OCI-LY1 (cell line): ENCODE measurements around the gene MAP2.
A peak's percentile ranks its signal among the peaks of the same experiment; 100 is the strongest.

Source experiments
- H2AFZ ChIP-seq: fragments of 200-600 bp; sonication (generic), shearing (Covaris generic); 2 replicates; pipeline ENCODE4 v1.6.0; 2014; ENCODE audit warnings: antibody characterized with exemption, mild to moderate bottlenecking, low read length
- H3F3A ChIP-seq: fragments of 200-600 bp; sonication (generic), shearing (Covaris generic); 2 replicates; pipeline ENCODE4 v1.6.0; 2014; ENCODE audit warnings: mild to moderate bottlenecking, antibody characterized with exemption, low read length, moderate library complexity; ENCODE audit not compliant: insufficient read depth
- H3K27ac ChIP-seq: fragments of 200-600 bp; sonication (generic); 2 replicates; pipeline ENCODE4 v1.5.1; 2014; ENCODE audit warnings: low read length, mixed run types, mild to moderate bottlenecking, low read depth; ENCODE audit not compliant: poor library complexity, severe bottlenecking
- H3K27me3 ChIP-seq: fragments of 200-600 bp; sonication (generic); 2 replicates; pipeline ENCODE4 v1.6.0; 2014; ENCODE audit warnings: antibody characterized with exemption, mild to moderate bottlenecking, low read length, moderate library complexity; ENCODE audit not compliant: insufficient read depth
- H3K36me3 ChIP-seq: fragments of 200-600 bp; sonication (generic); 2 replicates; pipeline ENCODE4 v1.6.1; 2014; ENCODE audit warnings: mild to moderate bottlenecking, antibody characterized with exemption, low read length, moderate library complexity, mixed read lengths; ENCODE audit not compliant: insufficient read depth
- H3K4me1 ChIP-seq: fragments of 200-600 bp; sonication (generic); 2 replicates; pipeline ENCODE4 v1.5.1; 2014; ENCODE audit warnings: mild to moderate bottlenecking, low read length, moderate library complexity; ENCODE audit not compliant: insufficient read depth, severe bottlenecking
- H3K4me2 ChIP-seq: fragments of 200-600 bp; sonication (generic), shearing (Covaris generic); 2 replicates; pipeline ENCODE4 v1.6.1; 2014; ENCODE audit warnings: low read length
- H3K4me3 ChIP-seq: fragments of 200-600 bp; sonication (generic); 2 replicates; pipeline ENCODE4 v1.5.1; 2014; ENCODE audit warnings: low read length, low read depth, mild to moderate bottlenecking, mixed read lengths; ENCODE audit not compliant: poor library complexity, severe bottlenecking
- H3K79me2 ChIP-seq: fragments of 200-600 bp; shearing (Covaris generic); 2 replicates; pipeline ENCODE4 v1.6.1; 2016; ENCODE audit warnings: mixed run types, low read length, mixed read lengths; ENCODE audit not compliant: insufficient read depth
- H3K9ac ChIP-seq: fragments of 200-600 bp; sonication (generic), shearing (Covaris generic); 2 replicates; pipeline ENCODE4 v1.6.1; 2014; ENCODE audit warnings: mild to moderate bottlenecking, low read length, mixed read lengths
- H3K9me2 ChIP-seq: fragments of 200-600 bp; sonication (generic), shearing (Covaris generic); 2 replicates; pipeline ENCODE4 v1.6.1; 2014; ENCODE audit warnings: low read depth, mild to moderate bottlenecking, low read length, mixed read lengths
- H3K9me3 ChIP-seq: fragments of 200-600 bp; shearing (Covaris generic); 2 replicates; pipeline ENCODE4 v1.6.1; 2014; ENCODE audit warnings: low read length, mixed read lengths
- H4K20me1 ChIP-seq: fragments of 200-600 bp; sonication (generic), shearing (Covaris generic); 2 replicates; pipeline ENCODE4 v1.6.0; 2016; ENCODE audit warnings: mild to moderate bottlenecking, low read length; ENCODE audit not compliant: insufficient read depth
- EZH2 ChIP-seq: fragments of 200-600 bp; sonication (generic), shearing (Covaris generic); IDR thresholded peaks from 2 replicates; pipeline ENCODE4 v1.8.0; 2017; ENCODE audit warnings: borderline replicate concordance, mixed run types, mild to moderate bottlenecking, antibody characterized with exemption, low read length, moderate library complexity, mixed read lengths
- TF ChIP-seq, protein P1 (sequence below): fragments of 200-600 bp; sonication (generic), shearing (Covaris generic); IDR thresholded peaks from 2 replicates; pipeline ENCODE4 v1.5.1; 2017; ENCODE audit warnings: mild to moderate bottlenecking, antibody characterized with exemption, low read length, moderate library complexity, mixed read lengths

MAP2 gene

DNA sequence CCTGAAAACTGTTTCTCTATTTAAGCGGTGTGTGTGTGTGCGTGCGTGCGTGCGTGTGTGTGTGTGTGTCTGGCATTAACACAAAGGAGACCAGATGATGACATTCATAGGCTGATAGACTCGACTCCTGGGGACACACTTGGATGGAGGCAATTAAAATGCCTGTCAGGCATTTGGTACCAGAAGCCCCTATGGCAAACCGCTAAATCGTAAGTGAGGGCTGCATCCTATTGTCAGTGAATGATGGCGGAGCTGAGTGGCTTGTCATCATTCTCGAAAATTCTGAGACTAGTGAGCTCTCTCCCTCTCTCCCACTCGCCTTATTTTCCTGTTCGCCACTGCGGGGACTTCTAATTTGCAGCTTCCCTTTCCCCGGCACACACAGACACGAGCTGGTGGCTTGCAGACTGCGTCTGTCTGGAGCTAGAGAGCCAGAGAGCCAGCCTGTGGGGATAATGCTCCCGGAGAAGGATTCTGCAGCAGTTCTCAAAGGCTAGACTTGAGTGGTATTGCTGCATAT, 155.4 kb downstream of the MAP2 start:
- no peak overlapping the region for H3K27ac ChIP-seq
- no peaks in the 10 kb centered on the region for H3F3A ChIP-seq
- no peaks in the 10 kb centered on the region for H4K20me1 ChIP-seq
- H3K36me3 ChIP-seq = no peaks in the 10 kb centered on the region
- H3K4me1 ChIP-seq = peaks cover 7% of the 10 kb centered on the region
- H2AFZ ChIP-seq = no peak overlapping the region
- H3K4me2 ChIP-seq = peak overlapping the region; percentile 12
- H3K9ac ChIP-seq = no peak overlapping the region
- no peaks in the 10 kb centered on the region for H3K9me2 ChIP-seq
- no peak for TF ChIP-seq EZH2
- TF ChIP-seq, protein P1, sequence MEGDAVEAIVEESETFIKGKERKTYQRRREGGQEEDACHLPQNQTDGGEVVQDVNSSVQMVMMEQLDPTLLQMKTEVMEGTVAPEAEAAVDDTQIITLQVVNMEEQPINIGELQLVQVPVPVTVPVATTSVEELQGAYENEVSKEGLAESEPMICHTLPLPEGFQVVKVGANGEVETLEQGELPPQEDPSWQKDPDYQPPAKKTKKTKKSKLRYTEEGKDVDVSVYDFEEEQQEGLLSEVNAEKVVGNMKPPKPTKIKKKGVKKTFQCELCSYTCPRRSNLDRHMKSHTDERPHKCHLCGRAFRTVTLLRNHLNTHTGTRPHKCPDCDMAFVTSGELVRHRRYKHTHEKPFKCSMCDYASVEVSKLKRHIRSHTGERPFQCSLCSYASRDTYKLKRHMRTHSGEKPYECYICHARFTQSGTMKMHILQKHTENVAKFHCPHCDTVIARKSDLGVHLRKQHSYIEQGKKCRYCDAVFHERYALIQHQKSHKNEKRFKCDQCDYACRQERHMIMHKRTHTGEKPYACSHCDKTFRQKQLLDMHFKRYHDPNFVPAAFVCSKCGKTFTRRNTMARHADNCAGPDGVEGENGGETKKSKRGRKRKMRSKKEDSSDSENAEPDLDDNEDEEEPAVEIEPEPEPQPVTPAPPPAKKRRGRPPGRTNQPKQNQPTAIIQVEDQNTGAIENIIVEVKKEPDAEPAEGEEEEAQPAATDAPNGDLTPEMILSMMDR = no peak
- no peaks in the 10 kb centered on the region for H3K9me3 ChIP-seq
- H3K79me2 ChIP-seq = no peaks in the 10 kb centered on the region
- no peak overlapping the region for H3K4me3 ChIP-seq
- H3K27me3 ChIP-seq = no peaks in the 10 kb centered on the region

DNA sequence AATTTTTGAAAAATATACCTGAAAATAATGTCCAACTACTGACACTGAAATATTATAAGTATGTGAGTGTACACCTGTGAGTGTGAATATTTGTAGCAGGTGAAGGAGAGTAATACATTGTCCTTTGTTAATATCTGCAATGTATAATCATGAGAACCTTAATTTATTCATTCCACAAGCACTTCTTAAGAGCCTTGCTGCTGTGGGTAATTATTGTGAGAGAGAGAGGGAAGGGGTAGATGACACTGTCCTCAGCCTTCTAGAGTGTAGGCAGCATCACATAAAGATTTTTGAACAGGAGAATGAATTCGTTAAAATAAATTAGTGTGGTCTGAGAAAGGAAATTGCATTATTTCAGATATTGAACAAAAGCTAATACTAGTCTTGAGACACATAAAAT, 157.2 kb downstream of the MAP2 start:
- Histone ChIP-seq H4K20me1 (no peaks in the 10 kb centered on the region), H3K27me3 (no peaks in the 10 kb centered on the region), H3K36me3 (no peaks in the 10 kb centered on the region), H3K79me2 (no peaks in the 10 kb centered on the region), H3K4me3 (no peak overlapping the region), H3K4me2 (no peak overlapping the region), H3K9me2 (no peaks in the 10 kb centered on the region), H3K27ac (no peak overlapping the region), H3F3A (no peaks in the 10 kb centered on the region), H3K9ac (no peak overlapping the region), H3K9me3 (no peaks in the 10 kb centered on the region), H2AFZ (no peak overlapping the region), H3K4me1 (peaks cover 7% of the 10 kb centered on the region)
- TF ChIP-seq, protein P1 = no peak
- TF ChIP-seq EZH2 = no peak

DNA sequence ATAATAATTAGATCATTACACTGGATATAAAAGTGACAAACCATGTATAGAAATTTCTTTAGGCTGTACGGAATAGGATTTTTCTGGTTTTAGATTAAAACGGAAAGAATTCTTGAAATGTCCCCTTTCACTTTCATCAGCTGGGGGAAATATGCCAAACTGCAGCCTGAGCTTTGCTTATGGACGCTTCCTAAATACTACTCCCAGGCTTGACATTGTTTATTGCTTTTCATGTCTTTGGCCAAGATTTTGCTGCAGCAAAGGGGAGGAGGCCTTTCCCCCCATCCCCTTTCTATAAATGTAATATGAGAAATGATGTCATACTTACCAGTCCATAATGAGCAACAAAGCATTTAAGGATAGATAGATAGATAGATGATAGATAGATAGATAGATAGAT, 158.4 kb downstream of the MAP2 start:
- no peaks in the 10 kb centered on the region for H3F3A ChIP-seq
- H3K9ac ChIP-seq = no peak overlapping the region
- no peaks in the 10 kb centered on the region for H4K20me1 ChIP-seq
- H3K27ac ChIP-seq = no peak overlapping the region
- TF ChIP-seq, protein P1 = no peak
- TF ChIP-seq EZH2 = no peak
- H3K4me3 ChIP-seq = no peak overlapping the region
- H2AFZ ChIP-seq = no peak overlapping the region
- no peaks in the 10 kb centered on the region for H3K27me3 ChIP-seq
- no peaks in the 10 kb centered on the region for H3K79me2 ChIP-seq
- peaks cover 7% of the 10 kb centered on the region for H3K4me1 ChIP-seq
- H3K4me2 ChIP-seq = no peak overlapping the region
- no peaks in the 10 kb centered on the region for H3K9me2 ChIP-seq
- no peaks in the 10 kb centered on the region for H3K9me3 ChIP-seq
- no peaks in the 10 kb centered on the region for H3K36me3 ChIP-seq
